ENCODE data around the gene TAF7. TPM values are rescaled to one million over a fixed set of nuclear protein-coding genes. Genes with fewer than 3 reads are reported as not detected.
A peak's percentile ranks its signal among the peaks of the same experiment; 100 is the strongest.

Gene TAF7, protein sequence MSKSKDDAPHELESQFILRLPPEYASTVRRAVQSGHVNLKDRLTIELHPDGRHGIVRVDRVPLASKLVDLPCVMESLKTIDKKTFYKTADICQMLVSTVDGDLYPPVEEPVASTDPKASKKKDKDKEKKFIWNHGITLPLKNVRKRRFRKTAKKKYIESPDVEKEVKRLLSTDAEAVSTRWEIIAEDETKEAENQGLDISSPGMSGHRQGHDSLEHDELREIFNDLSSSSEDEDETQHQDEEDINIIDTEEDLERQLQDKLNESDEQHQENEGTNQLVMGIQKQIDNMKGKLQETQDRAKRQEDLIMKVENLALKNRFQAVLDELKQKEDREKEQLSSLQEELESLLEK
- 121 and 157 TPM in 2 replicates for total RNA-seq (ENCODE audit: low replicate concordance)

DNA sequence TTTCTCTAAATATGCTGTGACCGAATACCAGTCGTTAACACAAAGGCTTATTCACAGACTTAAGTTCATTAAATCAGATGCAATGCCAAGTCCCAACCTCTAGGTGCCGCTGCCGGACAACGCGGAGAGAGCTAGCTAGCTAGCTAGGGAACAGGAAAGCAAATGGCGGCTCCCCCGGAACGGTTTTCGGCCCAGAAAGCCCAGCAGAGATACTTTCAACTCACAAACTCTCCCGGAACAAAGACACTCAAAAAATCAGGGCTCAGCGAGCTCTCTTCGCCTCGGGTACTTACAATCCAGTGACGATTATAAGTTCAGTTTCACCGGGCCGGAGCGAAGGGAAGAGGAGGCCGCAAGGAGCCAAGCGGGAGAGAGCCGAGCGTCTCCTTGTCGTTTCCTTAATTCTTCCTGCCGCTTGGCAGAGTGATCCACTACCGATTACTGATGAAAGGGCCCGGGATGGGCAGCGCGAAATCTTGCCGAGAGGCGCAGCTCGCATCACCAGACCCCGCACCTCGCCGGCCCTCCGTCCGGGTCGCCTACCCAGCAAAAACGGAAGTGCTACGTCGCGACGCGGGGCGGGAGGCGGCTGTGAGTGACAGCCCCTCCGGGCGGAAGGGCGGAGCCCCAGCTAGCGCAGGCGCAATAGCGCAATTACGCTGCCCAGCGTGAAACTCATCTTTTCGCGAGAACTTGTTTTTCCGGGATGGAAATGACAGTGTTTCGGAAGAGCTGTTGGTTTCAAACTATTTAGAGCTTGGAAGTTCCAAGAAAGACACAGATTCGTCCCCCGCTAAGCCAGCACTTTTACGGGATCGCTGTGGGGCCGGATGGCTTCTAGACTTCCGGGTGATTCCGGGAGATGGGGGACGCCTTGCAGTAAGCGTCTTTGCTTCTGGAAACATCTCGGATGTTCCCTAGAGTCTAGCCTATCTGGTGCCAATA is at the start of gene TAF7:
Gene TAF7 (minus strand): TSS at position 560 of the 945 bp plus-strand sequence. CDS start 740 bp downstream, outside the sequence.
- no peaks in the 10 kb centered on the region for H4K20me1 ChIP-seq (ENCODE audit: low read depth)
- peak; percentile 96 for DNase-seq (ENCODE audit: low spot score)
- H3K9ac ChIP-seq, result peak within 1 kb of the TSS; percentile 97
- H3K4me1 ChIP-seq, result no peaks in the 10 kb centered on the region
- peak within 1 kb of the TSS; percentile 83 for H3K4me3 ChIP-seq
- H3K4me2 ChIP-seq, result peak within 1 kb of the TSS; percentile 76
- H3K79me2 ChIP-seq (ENCODE audit: low read depth), result peaks cover 43% of the 10 kb centered on the region
- peak within 1 kb of the TSS; percentile 93 for H3K27ac ChIP-seq
- peaks cover 5% of the 10 kb centered on the region for H3K27me3 Mint-ChIP-seq (ENCODE audit: insufficient read depth, low read depth)
- TF ChIP-seq, protein P1, sequence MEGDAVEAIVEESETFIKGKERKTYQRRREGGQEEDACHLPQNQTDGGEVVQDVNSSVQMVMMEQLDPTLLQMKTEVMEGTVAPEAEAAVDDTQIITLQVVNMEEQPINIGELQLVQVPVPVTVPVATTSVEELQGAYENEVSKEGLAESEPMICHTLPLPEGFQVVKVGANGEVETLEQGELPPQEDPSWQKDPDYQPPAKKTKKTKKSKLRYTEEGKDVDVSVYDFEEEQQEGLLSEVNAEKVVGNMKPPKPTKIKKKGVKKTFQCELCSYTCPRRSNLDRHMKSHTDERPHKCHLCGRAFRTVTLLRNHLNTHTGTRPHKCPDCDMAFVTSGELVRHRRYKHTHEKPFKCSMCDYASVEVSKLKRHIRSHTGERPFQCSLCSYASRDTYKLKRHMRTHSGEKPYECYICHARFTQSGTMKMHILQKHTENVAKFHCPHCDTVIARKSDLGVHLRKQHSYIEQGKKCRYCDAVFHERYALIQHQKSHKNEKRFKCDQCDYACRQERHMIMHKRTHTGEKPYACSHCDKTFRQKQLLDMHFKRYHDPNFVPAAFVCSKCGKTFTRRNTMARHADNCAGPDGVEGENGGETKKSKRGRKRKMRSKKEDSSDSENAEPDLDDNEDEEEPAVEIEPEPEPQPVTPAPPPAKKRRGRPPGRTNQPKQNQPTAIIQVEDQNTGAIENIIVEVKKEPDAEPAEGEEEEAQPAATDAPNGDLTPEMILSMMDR (IDR thresholded peaks at IDR 0.05), result peak; percentile 93
- TF ChIP-seq EZH2phosphoT487 (IDR thresholded peaks at IDR 0.05) (no peak), EZH2 (IDR thresholded peaks at IDR 0.05) (no peak)
- H3K9me3 Mint-ChIP-seq, result peaks cover 76% of the 10 kb centered on the region
- peak within 1 kb of the TSS; percentile 98 for H2AFZ ChIP-seq (replicated peaks)
- no peaks in the 10 kb centered on the region for H3K27me3 ChIP-seq
- H3K9me3 ChIP-seq (ENCODE audit: low read depth), result peaks cover 26% of the 10 kb centered on the region
- H3K36me3 ChIP-seq, result peaks cover 33% of the 10 kb centered on the region
- H3K4me3 Mint-ChIP-seq, result peak within 1 kb of the TSS; percentile 98
- peaks cover 17% of the 10 kb centered on the region for H3F3A ChIP-seq (ENCODE audit: low read depth)
- peaks cover 4% of the 10 kb centered on the region for H3K4me1 Mint-ChIP-seq
- H3K36me3 Mint-ChIP-seq, result peaks cover 46% of the 10 kb centered on the region
- H3K27ac Mint-ChIP-seq, result peak within 1 kb of the TSS; percentile 99

DNA sequence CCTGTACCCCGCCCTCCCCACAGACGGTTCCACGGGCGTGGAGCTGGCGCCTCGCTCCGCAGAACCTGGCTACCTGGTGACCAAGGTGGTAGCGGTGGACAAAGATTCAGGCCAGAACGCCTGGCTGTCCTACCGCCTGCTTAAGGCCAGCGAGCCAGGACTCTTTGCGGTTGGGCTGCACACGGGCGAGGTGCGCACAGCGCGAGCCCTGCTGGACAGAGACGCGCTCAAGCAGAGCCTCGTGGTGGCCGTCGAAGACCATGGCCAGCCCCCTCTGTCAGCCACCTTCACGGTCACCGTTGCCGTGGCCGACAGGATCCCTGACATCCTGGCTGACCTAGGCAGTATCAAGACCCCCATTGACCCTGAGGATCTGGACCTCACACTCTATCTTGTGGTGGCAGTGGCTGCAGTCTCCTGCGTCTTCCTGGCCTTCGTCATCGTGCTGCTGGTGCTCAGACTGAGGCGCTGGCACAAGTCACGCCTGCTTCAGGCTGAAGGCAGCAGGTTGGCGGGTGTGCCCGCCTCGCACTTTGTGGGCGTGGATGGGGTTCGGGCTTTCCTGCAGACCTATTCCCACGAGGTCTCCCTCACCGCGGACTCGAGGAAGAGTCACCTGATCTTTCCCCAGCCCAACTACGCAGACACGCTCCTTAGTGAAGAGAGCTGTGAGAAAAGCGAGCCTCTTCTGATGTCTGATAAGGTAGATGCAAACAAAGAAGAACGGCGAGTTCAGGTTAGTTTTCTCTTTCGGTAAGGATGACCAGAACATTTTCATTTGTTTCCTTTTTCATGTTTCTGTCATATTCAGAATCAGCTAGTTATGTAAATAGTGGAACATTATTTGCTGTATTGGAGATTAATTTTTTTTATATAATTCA is 45.7 kb upstream of the TAF7 start:
- Histone ChIP-seq H3K27ac (no peak overlapping the region), H3F3A (ENCODE audit: low read depth) (no peaks in the 10 kb centered on the region), H3K36me3 (no peaks in the 10 kb centered on the region), H4K20me1 (ENCODE audit: low read depth) (no peaks in the 10 kb centered on the region), H3K4me2 (no peak overlapping the region), H3K9me3 (ENCODE audit: low read depth) (no peaks in the 10 kb centered on the region), H3K4me1 (no peaks in the 10 kb centered on the region), H3K9ac (no peak overlapping the region), H3K79me2 (ENCODE audit: low read depth) (no peaks in the 10 kb centered on the region), H3K27me3 (no peaks in the 10 kb centered on the region), H2AFZ (replicated peaks) (no peak overlapping the region), H3K4me3 (no peak overlapping the region)
- Mint-ChIP-seq H3K4me3 (no peak overlapping the region), H3K36me3 (peaks cover 2% of the 10 kb centered on the region), H3K4me1 (no peaks in the 10 kb centered on the region), H3K27ac (no peak overlapping the region), H3K27me3 (ENCODE audit: insufficient read depth, low read depth) (peaks cover 4% of the 10 kb centered on the region), H3K9me3 (peaks cover 64% of the 10 kb centered on the region)
- no peak for DNase-seq (ENCODE audit: low spot score)
- TF ChIP-seq, protein P1 (IDR thresholded peaks at IDR 0.05), result no peak
- TF ChIP-seq EZH2phosphoT487 (IDR thresholded peaks at IDR 0.05), result no peak
- no peak for TF ChIP-seq EZH2 (IDR thresholded peaks at IDR 0.05)

DNA sequence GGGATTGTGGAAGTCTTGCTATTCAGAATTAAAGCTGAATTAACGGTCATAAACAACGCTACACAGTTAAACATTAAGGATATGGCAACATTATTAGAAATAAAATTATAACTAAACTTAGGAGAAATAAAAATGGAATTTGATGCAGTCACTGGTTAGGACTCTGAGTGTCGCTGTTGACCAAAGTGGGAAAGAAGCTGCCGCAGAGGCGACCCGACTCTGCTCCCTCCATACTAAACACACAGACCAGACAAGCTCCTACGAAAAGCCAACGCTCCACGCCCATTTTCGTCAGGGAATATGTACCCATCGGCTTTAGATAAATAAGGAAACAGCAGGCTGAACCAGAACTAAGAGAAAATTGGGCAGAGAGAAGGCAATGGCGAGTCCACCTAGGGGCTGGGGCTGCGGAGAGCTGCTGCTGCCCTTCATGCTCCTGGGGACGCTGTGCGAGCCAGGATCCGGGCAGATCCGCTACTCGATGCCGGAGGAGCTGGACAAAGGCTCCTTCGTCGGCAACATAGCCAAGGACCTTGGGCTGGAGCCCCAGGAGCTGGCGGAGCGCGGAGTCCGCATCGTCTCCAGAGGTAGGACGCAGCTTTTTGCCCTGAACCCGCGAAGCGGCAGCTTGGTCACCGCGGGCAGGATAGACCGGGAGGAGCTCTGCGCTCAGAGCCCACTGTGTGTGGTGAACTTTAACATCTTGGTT is 43.5 kb upstream of the TAF7 start, which contains the start of gene PCDHGA5:
Gene PCDHGA5 (plus strand): TSS at position 211 of the 709 bp plus-strand sequence. CDS start 169 bp downstream, at position 380.
- Histone ChIP-seq H4K20me1 (ENCODE audit: low read depth) (no peaks in the 10 kb centered on the region), H3K27ac (no peak within 1 kb of the TSS), H3F3A (ENCODE audit: low read depth) (no peaks in the 10 kb centered on the region), H3K4me2 (no peak within 1 kb of the TSS), H2AFZ (replicated peaks) (no peak within 1 kb of the TSS), H3K79me2 (ENCODE audit: low read depth) (no peaks in the 10 kb centered on the region), H3K36me3 (no peaks in the 10 kb centered on the region), H3K9ac (no peak within 1 kb of the TSS), H3K4me3 (no peak within 1 kb of the TSS), H3K9me3 (ENCODE audit: low read depth) (peaks cover 13% of the 10 kb centered on the region), H3K27me3 (no peaks in the 10 kb centered on the region), H3K4me1 (no peaks in the 10 kb centered on the region)
- DNase-seq (ENCODE audit: low spot score), result no peak
- H3K27ac Mint-ChIP-seq, result no peak within 1 kb of the TSS
- H3K4me3 Mint-ChIP-seq, result no peak within 1 kb of the TSS
- H3K9me3 Mint-ChIP-seq, result peaks cover 65% of the 10 kb centered on the region
- H3K36me3 Mint-ChIP-seq, result peaks cover 4% of the 10 kb centered on the region
- no peak for TF ChIP-seq EZH2phosphoT487 (IDR thresholded peaks at IDR 0.05)
- no peak for TF ChIP-seq EZH2 (IDR thresholded peaks at IDR 0.05)
- TF ChIP-seq, protein P1 (IDR thresholded peaks at IDR 0.05), result no peak
- peaks cover 4% of the 10 kb centered on the region for H3K27me3 Mint-ChIP-seq (ENCODE audit: insufficient read depth, low read depth)
- no peaks in the 10 kb centered on the region for H3K4me1 Mint-ChIP-seq
